ENCODE results near the gene MMP25. TPM values are rescaled to one million over a fixed set of nuclear protein-coding genes. Genes with fewer than 3 reads are reported as not detected.

Gene MMP25
- total and polyA plus RNA-seq, 9 of the 15 experiments (the other 6 are each of a cell fraction or from before 2014, with no cell fraction given): 0.03 to 0.04 TPM; not detected in 7

- TF ChIP-seq ESRRA (IDR thresholded peaks at IDR 0.05; ENCODE audit: borderline replicate concordance, low read depth): no peak
- no peak for TF ChIP-seq ZNF518B (CRISPR knock-in tag; IDR thresholded peaks at IDR 0.05)
- TF ChIP-seq ZNF79 (CRISPR knock-in tag; IDR thresholded peaks at IDR 0.05; ENCODE audit: low read depth): no peak
- no peak for TF ChIP-seq ZNF57 (CRISPR knock-in tag; IDR thresholded peaks at IDR 0.05)
- TF ChIP-seq ZNF280A (IDR thresholded peaks at IDR 0.05; ENCODE audit: low read depth, partially characterized antibody): no peak
- no peak for TF ChIP-seq FOXM1 (IDR thresholded peaks at IDR 0.05; ENCODE audit: low read depth)
- no peak for TF ChIP-seq FOXM1 (CRISPR knock-in tag; IDR thresholded peaks at IDR 0.05; ENCODE audit: low read depth)
- no peak for TF ChIP-seq ZNF146 (CRISPR knock-in tag; IDR thresholded peaks at IDR 0.05; ENCODE audit: unreplicated experiment)
- no peak for TF ChIP-seq AFF4 (CRISPR knock-in tag; IDR thresholded peaks at IDR 0.05)
- no peak for TF ChIP-seq SNIP1 (IDR thresholded peaks at IDR 0.05; ENCODE audit: low read depth)
- TF ChIP-seq ZNF717 (CRISPR knock-in tag; IDR thresholded peaks at IDR 0.05): no peak
- TF ChIP-seq STAT6 (CRISPR knock-in tag; IDR thresholded peaks at IDR 0.05): no peak
- no peak for TF ChIP-seq MTA2 (IDR thresholded peaks at IDR 0.05; ENCODE audit: low read depth)
- no peak for TF ChIP-seq MECOM (CRISPR knock-in tag; IDR thresholded peaks at IDR 0.05)
- TF ChIP-seq KDM5B (IDR thresholded peaks at IDR 0.05; ENCODE audit: insufficient replicate concordance, low read depth, low read length): no peak
- no peak for TF ChIP-seq POLR3A (IDR thresholded peaks at IDR 0.05; ENCODE audit: borderline replicate concordance, extremely low read depth, insufficient read depth, insufficient read length)
These were observed 53.6 kb downstream of the MMP25 start (continued) for GRCh38 chr16:3099732-3100499.

Measured in K562 (cell line).